C4-2B (cell line): ENCODE data around the gene CCN2.

Experiments used
- CTCF ChIP-seq: fragments of 450-650 bp; conservative IDR thresholded peaks from 2 replicates; pipeline ENCODE4 v1.5.1; 2017; ENCODE audit warnings: mild to moderate bottlenecking
- ZFX ChIP-seq: fragments of 450-650 bp; IDR thresholded peaks from 2 replicates; pipeline ENCODE4 v1.6.1; 2017

GRCh38 chr6:132000296-132000695, 49.1 kb upstream of the CCN2 start:
- TF ChIP-seq CTCF: no peak
- TF ChIP-seq ZFX: no peak
